ENCODE data around the gene CCDC30.

The CCDC30 gene

DNA sequence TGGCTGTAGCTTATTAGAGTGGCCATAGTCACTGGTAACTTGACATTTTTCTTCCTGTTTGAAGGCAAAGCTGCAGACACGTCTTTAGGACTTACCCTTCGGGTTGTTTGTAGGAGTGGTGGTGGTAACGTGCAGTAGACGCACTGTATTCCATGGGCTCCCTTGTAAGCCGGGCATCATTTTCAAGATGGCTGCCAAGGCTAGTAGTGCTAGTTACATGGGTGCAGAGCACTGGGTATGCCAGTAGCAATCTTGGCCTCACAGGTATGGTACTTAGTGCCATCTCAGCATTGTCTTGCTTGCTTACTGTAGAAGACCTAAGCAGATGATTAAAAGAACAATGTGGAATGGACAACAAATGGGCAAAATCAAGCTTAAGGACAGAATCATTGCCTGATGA, 221.1 kb downstream of the CCDC30 start:
- Mint-ChIP-seq H3K4me3 (peak overlapping the region; percentile 98), H3K36me3 (ENCODE audit: low read depth) (peaks cover 17% of the 10 kb centered on the region), H3K27me3 (ENCODE audit: low read depth, poor library complexity) (no peaks in the 10 kb centered on the region), H3K4me1 (peaks cover 76% of the 10 kb centered on the region), H3K9me3 (no peaks in the 10 kb centered on the region), H3K27ac (peak overlapping the region; percentile 34)
- no peak for DNase-seq
- TF ChIP-seq, protein P1, sequence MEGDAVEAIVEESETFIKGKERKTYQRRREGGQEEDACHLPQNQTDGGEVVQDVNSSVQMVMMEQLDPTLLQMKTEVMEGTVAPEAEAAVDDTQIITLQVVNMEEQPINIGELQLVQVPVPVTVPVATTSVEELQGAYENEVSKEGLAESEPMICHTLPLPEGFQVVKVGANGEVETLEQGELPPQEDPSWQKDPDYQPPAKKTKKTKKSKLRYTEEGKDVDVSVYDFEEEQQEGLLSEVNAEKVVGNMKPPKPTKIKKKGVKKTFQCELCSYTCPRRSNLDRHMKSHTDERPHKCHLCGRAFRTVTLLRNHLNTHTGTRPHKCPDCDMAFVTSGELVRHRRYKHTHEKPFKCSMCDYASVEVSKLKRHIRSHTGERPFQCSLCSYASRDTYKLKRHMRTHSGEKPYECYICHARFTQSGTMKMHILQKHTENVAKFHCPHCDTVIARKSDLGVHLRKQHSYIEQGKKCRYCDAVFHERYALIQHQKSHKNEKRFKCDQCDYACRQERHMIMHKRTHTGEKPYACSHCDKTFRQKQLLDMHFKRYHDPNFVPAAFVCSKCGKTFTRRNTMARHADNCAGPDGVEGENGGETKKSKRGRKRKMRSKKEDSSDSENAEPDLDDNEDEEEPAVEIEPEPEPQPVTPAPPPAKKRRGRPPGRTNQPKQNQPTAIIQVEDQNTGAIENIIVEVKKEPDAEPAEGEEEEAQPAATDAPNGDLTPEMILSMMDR (IDR thresholded peaks at IDR 0.05): no peak

GRCh38 chr1:42686418-42686817, 223.3 kb downstream of the CCDC30 start:
- peaks cover 76% of the 10 kb centered on the region for H3K4me1 Mint-ChIP-seq
- H3K4me3 Mint-ChIP-seq: peak overlapping the region; percentile 70
- no peaks in the 10 kb centered on the region for H3K27me3 Mint-ChIP-seq (ENCODE audit: low read depth, poor library complexity)
- H3K36me3 Mint-ChIP-seq (ENCODE audit: low read depth): peaks cover 17% of the 10 kb centered on the region
- no peak for DNase-seq
- no peak overlapping the region for H3K27ac Mint-ChIP-seq
- no peaks in the 10 kb centered on the region for H3K9me3 Mint-ChIP-seq
- TF ChIP-seq, protein P1 (IDR thresholded peaks at IDR 0.05): no peak

- no peak overlapping the region for H3K4me3 Mint-ChIP-seq
- H3K9me3 Mint-ChIP-seq: no peaks in the 10 kb centered on the region
- TF ChIP-seq, protein P1 (IDR thresholded peaks at IDR 0.05): no peak
- peak overlapping the region; percentile 54 for H3K27ac Mint-ChIP-seq
- no peak for DNase-seq
- H3K4me1 Mint-ChIP-seq: peaks cover 77% of the 10 kb centered on the region
- peaks cover 28% of the 10 kb centered on the region for H3K36me3 Mint-ChIP-seq (ENCODE audit: low read depth)
- no peaks in the 10 kb centered on the region for H3K27me3 Mint-ChIP-seq (ENCODE audit: low read depth, poor library complexity)
Observed at GRCh38 chr1:42689912-42690311, 226.8 kb downstream of the CCDC30 start.

DNA sequence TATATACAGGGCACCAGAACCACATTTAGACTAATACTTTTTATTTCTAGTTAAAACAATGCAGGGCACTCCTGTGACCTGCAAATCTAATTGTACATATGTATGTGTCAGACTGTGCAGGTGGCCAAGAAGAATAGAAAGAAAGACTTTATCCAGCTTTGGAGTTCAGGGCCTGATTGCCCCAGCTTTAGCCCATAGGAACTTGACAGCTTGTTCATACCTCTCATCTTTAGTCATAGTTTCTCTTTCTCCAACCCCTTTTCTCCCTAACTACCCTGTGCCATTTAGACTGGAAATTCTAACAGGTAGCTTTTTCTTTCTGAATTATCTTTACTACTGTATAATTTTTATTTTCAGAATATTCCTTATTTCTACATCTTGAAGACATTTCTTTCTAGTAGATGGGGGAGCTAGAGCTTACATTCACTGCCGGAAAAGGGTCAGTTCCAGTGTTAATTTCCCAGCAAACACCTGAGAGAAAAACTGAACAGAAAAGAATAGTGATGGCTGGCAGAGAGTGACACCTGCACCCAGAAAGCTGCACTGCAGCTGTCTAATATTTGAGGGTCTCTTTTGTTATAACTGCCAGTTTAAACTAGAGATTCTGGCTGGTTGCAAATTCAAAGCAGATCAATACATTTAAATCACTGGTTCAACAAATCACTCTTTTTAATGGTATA, 227.5 kb downstream of the CCDC30 start:
- TF ChIP-seq, protein P1 (IDR thresholded peaks at IDR 0.05): no peak
- H3K27me3 Mint-ChIP-seq (ENCODE audit: low read depth, poor library complexity): no peaks in the 10 kb centered on the region
- no peak overlapping the region for H3K27ac Mint-ChIP-seq
- H3K4me3 Mint-ChIP-seq: peak overlapping the region; percentile 36
- H3K36me3 Mint-ChIP-seq (ENCODE audit: low read depth): peaks cover 35% of the 10 kb centered on the region
- H3K9me3 Mint-ChIP-seq: no peaks in the 10 kb centered on the region
- peaks cover 70% of the 10 kb centered on the region for H3K4me1 Mint-ChIP-seq
- no peak for DNase-seq

GRCh38 chr1:42691157-42691498, 228.0 kb downstream of the CCDC30 start:
- DNase-seq: no peak
- peaks cover 41% of the 10 kb centered on the region for H3K36me3 Mint-ChIP-seq (ENCODE audit: low read depth)
- no peaks in the 10 kb centered on the region for H3K27me3 Mint-ChIP-seq (ENCODE audit: low read depth, poor library complexity)
- no peak overlapping the region for H3K27ac Mint-ChIP-seq
- H3K9me3 Mint-ChIP-seq: no peaks in the 10 kb centered on the region
- no peak overlapping the region for H3K4me3 Mint-ChIP-seq
- peaks cover 65% of the 10 kb centered on the region for H3K4me1 Mint-ChIP-seq
- TF ChIP-seq, protein P1 (IDR thresholded peaks at IDR 0.05): no peak

DNA sequence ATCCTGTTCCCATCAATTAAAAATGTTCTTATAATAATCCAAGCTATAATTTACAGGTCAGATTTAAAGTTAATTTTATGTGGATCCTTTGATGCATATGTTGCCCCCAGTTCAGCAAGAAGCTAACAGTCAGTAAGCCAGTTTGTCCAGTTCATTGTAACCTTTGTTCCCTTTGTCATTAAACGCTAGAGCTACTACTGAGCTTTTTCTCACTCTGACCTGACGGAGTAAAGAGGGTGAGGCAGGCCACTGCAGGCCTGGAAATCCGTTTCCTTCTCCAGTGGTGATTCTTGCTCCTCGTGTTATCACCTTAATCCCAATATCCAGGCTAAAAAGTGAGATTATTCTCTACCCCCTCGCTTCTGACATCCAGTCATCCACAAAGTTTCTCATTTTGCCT, 229.4 kb downstream of the CCDC30 start:
- peak overlapping the region; percentile 84 for H3K27ac Mint-ChIP-seq

More for the DNA sequence above, 229.4 kb downstream of the CCDC30 start:
- no peak for DNase-seq
- Mint-ChIP-seq H3K36me3 (ENCODE audit: low read depth) (peaks cover 53% of the 10 kb centered on the region), H3K27me3 (ENCODE audit: low read depth, poor library complexity) (no peaks in the 10 kb centered on the region), H3K9me3 (no peaks in the 10 kb centered on the region), H3K4me1 (peaks cover 52% of the 10 kb centered on the region), H3K4me3 (no peak overlapping the region)
- TF ChIP-seq, protein P1 (IDR thresholded peaks at IDR 0.05): no peak

Measured in nephron progenitor cell (in vitro differentiated cells).